ENCODE data around the gene FSTL3.
"Not testable (repeated sequence)": the region's sequence is repeated elsewhere in the genome, so short reads cannot be mapped to it uniquely, and the experiment has no call there.

FSTL3 gene

GRCh38 chr19:682678-683320, 6.6 kb downstream of the FSTL3 start:
- DNase-seq: no peak

- no peak for DNase-seq
Observed at GRCh38 chr19:685454-685931, 9.3 kb downstream of the FSTL3 start.

GRCh38 chr19:686589-687297, 10.6 kb downstream of the FSTL3 start:
- DNase-seq: no peak

- DNase-seq: no peak
Observed at GRCh38 chr19:687569-688166, 11.5 kb downstream of the FSTL3 start.

DNA sequence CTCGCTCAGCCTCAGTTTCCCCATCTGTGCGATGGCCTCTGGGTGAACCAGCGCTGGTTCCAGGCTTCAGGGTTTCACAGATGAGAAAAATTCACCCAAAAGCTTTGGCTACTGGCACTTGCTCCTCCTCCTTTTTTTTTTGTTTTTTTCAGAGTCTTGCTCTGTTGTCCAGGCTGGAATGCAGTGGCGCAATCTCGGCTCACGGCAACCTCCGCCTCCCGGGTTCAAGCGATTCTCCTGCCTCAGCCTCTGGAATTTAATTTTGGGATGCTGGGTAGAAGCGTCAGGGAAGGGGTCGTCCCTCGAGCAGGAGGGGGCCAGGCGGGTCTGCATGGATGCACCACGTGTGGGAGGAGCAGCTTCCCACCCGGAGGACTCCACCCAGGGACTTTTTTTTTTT, 12.0 kb downstream of the FSTL3 start:
- no peak for DNase-seq

GRCh38 chr19:688992-689391, 12.8 kb downstream of the FSTL3 start:
- no peak for DNase-seq

DNA sequence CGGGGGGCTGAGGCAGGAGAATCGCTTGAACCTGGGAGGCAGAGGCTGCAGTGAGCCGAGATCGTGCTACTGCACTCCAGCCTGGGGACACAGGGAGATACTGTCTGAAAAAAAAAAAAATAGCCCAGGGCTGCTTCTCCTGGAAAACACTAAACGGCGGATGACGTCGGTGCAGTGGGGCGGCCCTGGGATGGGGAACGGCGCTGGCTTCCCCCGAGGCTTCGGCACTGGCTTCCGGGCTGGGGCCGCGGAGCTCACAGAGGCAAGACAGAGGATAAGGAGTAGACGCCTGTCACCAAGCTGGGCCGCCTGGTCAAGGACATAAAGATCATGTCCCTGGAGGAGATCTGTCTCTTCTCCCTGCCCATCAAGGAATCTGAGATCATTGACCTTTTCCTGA, 14.0 kb downstream of the FSTL3 start:
- DNase-seq: no peak

- DNase-seq: no peak
Observed at GRCh38 chr19:694481-695351, 18.5 kb downstream of the FSTL3 start.

GRCh38 chr19:695352-695949, 19.3 kb downstream of the FSTL3 start, which contains the start of gene PRSS57:
Gene PRSS57, minus strand, starts transcription at chr19:695452. Its CDS starts 22 bp downstream, at chr19:695430.
- DNase-seq: peak; percentile 93

DNA sequence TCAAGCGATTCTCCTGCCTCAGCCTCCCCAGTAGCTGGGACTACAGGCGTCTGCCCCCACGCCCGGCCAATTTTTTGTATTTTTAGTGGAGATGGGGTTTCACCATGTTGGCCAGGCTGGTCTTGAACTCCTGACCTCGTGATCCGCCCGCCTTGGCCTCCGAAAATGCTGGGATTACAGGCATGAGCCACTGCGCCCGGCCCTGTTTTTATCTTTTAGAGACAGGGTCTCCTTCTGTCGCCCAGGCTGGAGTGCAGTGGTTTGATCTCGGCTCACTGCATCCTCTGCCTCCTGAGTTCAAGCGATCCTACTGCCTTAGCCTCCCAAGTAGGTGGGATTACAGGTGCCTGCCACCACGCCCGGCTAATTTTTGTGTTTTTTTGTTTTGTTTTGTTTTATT, 22.3 kb downstream of the FSTL3 start:
- peak; percentile 66 for DNase-seq

DNA sequence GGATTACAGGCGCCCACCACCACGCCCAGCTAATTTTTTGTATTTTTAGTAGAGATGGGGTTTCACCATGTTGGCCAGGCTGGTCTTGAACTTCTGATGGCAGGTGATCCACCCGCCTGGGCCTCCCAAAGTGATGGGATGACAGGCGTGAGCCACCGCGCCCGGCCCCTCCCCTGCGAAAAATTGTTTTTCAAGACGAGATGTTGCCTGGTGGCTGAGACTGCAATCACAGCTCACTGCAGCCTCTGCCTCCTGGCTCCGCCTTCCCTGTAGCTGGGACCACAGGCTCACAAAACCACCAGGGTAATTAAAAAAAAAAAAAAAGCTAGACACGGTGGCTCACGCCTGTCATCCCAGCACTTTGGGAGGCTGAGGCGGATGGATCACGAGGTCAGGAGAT, 23.7 kb downstream of the FSTL3 start:
- peak; percentile 85 for DNase-seq

GRCh38 chr19:702847-703246, 26.7 kb downstream of the FSTL3 start:
- not testable (repeated sequence) for DNase-seq

DNA sequence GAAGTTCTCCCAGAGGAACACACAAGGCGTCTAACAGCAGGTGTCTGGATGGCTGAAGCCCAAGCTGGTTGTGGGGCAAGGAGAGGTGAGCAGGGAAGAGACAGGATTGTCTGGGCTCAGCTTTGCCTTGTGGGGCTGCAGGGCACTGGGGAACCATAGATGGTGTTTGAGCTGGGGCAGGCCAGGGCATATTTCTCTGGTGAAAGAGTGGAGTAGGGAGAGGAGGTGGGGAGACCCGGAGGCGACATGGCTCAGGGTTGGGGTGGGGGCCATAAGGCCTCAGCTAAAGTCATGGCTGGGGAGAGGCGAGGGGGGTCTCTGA, 27.1 kb downstream of the FSTL3 start:
- DNase-seq: no peak

DNA sequence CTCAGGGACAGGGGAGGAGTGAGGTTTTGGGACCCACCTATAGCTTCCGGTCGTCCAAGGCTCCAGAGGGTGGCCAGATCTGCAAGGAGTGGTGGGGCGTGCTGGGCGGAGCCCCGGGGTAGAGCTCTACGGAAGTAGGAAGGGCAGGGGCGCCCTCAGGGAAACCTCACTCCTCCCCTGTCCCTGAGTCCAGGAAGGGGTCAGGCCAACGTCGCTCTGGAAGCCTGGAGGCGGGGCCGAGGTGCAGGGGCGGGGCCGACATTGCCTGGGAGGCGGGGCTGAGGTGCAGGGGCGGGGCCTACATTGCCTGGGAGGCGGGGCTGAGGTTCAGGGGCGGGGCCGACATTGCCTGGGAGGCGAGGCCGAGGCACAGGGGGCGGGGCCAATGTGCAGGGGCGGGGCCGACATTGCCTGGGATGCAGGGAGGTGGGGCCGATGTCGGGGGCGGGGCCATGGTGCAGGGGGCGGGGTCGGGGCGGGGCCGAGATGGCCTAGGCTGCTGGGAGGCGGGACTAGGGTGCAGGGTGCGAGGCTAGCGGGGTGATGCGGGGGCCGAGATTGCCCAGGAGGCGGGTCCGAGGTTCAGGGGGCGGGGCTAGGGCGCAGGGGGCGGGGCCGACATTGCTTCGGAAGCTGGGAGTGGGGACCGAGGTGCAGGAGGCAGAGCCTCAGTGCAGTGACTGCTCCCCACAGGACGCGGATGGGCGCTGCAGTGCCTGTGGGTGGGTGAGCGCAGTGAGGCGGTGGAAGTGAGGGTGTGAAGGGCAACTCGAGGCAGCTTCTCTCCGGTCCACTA, 27.7 kb downstream of the FSTL3 start:
- peak; percentile 98 for DNase-seq

DNA sequence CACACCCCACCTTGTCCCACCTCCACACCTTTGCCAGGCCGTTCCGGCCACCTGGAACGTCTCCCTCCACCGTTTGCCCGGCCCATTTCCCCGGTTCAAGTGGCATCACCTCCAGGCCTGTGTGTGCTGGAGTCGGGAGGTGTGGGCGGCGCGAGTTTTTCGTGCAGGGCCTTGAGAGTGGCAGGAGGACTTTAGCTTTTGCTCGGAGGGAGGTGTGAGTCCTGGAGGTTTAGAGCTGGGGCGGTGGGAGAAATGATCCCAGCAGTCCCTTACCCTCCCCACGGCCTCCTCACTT, 28.2 kb downstream of the FSTL3 start:
- DNase-seq: no peak

GRCh38 chr19:708154-709143, 32.3 kb downstream of the FSTL3 start, which contains the start of gene PALM:
Gene PALM, plus strand, starts transcription at chr19:708935. Its CDS starts 212 bp downstream, at chr19:709147.
- DNase-seq: peak; percentile 61

DNA sequence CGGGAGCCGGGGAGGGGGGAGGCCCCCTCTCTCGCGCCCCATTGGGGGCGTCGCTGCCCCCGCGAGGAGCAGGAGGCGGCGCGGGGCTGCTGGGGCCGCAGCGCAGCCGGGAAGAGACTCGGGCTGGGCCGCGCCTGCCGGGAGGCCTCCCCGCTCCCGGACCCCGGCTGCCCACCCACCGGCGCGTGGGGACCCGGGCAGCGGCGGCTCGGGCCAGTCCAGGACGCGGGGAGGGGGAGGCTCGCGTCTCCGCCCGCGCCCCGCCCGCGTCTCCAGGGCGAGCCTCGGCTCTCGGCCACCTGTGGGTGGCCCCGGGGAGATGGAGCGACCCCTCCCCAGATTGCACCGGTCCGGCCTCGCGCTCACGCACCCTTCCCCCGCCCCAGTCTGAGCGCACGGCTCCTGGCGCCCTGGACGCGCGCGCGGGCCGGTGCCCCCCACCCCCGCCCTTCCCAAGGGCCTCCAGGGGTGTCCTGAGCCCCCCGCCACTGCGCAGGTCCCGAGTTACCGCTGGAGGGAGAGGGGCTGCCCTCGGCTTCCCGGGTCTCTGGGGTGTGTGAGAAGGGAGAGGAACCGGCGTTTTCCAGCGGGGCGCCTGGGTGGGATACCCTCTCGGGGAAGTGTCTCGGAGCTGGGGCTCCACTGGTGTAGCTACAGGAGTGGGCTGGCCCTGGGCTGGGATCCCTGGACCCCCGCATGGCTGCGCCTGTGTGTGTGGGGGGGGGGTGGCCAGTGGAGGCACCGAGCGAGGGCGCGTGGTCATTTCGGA, 33.2 kb downstream of the FSTL3 start:
- DNase-seq: no peak

DNA sequence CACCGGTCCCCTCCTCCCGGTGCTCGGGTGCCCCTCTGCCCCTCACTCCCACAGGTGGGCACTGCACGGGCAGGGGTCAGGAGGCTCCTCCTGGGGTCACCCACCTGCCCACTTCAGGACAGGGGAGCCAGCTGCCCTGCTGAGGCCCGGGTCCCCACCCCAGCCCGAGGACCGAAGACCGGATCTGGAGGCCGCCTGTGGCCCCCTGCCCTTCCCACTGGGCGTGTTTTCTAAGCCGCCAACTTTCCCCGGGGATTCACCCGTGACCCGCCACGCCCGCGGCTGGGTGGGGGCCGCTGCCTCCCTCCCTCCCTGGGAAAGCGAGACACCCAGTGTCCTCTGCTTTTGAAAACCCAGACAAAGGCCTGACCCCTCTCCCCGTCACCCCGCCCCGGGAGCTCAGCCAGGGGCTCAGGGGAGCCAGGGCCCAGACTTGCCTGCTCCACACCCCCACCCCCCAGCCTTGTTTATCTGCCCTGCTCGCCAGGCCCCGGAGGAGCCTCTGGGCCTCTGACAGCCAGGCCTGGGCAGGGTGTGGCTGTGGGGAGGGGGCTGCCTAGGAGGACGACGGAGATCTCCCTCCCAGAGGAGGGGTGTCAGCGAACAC, 33.9 kb downstream of the FSTL3 start:
- DNase-seq: no peak

DNA sequence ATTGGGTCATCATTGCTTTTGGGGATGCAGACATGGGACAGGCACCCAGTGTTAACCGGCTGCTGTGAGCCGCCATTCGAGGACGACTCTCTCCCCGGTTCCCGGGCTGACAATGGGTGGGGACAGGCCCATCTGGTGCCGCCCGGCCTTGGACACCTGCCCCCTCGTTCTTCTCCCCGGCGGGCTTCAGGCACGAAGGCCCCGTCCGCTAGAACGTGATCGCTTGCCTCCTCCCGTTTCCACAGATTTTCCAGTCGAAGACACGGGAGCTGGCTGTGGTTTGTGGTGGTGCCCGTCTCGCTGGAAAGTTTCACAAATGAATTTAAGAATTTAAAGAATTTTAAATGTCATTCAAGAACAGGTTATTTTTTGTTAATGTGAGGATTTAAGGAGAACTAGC, 34.6 kb downstream of the FSTL3 start:
- no peak for DNase-seq

- no peak for DNase-seq
Observed at GRCh38 chr19:711254-711653, 35.1 kb downstream of the FSTL3 start.

All from hematopoietic multipotent progenitor cell treated with erythropoietin and hydrocortisone succinate and interleukin-3 and kit ligand, for 4 days (in vitro differentiated cells).